ENCODE data around the gene SKOR2. TPM values are rescaled to one million over a fixed set of nuclear protein-coding genes. Genes with fewer than 3 reads are reported as not detected.

SKOR2 gene
- total RNA-seq, 1 experiment from 2014 or later = not detected

DNA sequence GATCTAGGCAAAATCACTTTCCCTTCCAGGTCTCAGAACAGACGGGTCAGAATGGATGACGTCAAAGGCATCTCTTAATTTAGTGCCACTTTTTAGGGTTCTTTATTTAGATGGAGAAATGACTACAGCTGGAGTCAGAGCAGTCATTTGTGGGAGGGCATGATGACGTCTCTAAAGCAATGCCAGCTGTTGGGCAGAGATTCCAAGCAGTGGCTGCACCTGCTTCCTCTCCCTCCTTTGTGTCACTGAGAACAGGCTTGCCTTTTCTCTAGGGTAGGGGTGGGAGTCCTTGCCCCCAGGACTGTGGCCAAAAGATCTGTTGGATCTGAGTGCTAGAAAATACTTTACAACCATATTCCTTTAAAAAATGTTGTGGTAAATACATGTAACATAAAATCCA lies 28.7 kb upstream of the SKOR2 start:
- ChIA-PET POLR2A (ENCODE audit: unreplicated experiment) (no interaction called here), CTCF (no interaction called here)
- Histone ChIP-seq H3K9me2 (ENCODE audit: insufficient read depth) (no peaks in the 10 kb centered on the region), H3K4me1 (replicated peaks; ENCODE audit: insufficient read depth) (no peaks in the 10 kb centered on the region), H3K79me2 (ENCODE audit: low read depth) (no peaks in the 10 kb centered on the region), H3K4me3 (no peak overlapping the region), H3K9me3 (ENCODE audit: insufficient read depth, low read depth) (no peaks in the 10 kb centered on the region), H3K27me3 (ENCODE audit: insufficient read depth, low read depth) (peaks cover 13% of the 10 kb centered on the region), H2AFZ (no peak overlapping the region), H3K36me3 (ENCODE audit: low read depth) (no peaks in the 10 kb centered on the region), H3K4me2 (no peak overlapping the region), H3K27ac (no peak overlapping the region), H3F3A (ENCODE audit: insufficient read depth, low read depth) (no peaks in the 10 kb centered on the region), H4K20me1 (ENCODE audit: insufficient read depth) (no peaks in the 10 kb centered on the region)
- no TSS peak for BruUV-seq (replicated peaks)
- no peak for TF ChIP-seq EZH2 (IDR thresholded peaks at IDR 0.05; ENCODE audit: low read depth)
- TF ChIP-seq, protein P1, sequence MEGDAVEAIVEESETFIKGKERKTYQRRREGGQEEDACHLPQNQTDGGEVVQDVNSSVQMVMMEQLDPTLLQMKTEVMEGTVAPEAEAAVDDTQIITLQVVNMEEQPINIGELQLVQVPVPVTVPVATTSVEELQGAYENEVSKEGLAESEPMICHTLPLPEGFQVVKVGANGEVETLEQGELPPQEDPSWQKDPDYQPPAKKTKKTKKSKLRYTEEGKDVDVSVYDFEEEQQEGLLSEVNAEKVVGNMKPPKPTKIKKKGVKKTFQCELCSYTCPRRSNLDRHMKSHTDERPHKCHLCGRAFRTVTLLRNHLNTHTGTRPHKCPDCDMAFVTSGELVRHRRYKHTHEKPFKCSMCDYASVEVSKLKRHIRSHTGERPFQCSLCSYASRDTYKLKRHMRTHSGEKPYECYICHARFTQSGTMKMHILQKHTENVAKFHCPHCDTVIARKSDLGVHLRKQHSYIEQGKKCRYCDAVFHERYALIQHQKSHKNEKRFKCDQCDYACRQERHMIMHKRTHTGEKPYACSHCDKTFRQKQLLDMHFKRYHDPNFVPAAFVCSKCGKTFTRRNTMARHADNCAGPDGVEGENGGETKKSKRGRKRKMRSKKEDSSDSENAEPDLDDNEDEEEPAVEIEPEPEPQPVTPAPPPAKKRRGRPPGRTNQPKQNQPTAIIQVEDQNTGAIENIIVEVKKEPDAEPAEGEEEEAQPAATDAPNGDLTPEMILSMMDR (conservative IDR thresholded peaks at IDR 0.05) = no peak
- intact Hi-C loops (cut with micrococcal nuclease; ENCODE audit: unreplicated experiment) = loop anchor here (5.0 kb wide), 1 partner anchor 178 kb away; no protein-coding TSS in a partner anchor
- DNase-seq = no peak

DNA sequence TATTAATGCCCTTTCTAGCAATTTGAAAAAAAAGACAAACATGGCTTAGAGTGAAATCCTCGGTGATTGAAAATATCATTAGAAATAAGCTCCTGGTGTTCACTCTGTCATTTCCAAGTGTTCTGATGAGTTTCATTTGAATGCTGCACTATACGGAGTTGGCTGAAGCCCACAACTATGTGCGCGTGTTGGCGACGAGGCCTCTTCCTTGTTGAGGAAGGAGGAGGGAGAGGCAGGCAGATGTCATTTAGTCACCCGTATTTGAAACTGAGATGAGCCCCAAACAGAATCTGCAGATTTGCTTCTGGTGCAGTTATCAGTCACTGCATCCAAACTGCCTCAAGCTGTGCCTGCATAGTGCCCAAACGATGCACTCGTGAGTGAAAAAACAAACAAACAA lies 23.5 kb upstream of the SKOR2 start:
- CTCF ChIA-PET = no interaction called here
- no peak for TF ChIP-seq EZH2 (IDR thresholded peaks at IDR 0.05; ENCODE audit: low read depth)
- TF ChIP-seq, protein P1 (conservative IDR thresholded peaks at IDR 0.05) = no peak

DNA sequence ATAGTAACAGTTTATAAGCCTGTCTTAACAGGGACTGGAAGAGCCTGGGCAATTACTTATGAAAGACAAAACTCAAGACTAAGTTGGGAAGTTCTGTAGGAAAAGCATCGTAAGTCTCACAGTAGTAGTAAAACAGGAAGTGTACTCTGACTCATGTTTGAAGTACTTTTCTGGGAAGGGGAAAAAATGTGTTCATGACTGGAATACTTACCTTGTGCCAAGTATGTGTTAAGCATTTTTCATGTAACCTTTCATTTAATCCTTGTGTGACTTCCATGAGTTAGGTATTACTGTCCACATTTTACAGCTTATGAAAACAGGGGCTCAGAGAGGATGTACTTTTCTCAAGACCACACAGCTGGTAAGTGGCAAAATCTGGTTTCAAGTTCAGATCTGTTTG lies 13.7 kb upstream of the SKOR2 start:
- POLR2A ChIA-PET (ENCODE audit: unreplicated experiment) = no interaction called here
- intact Hi-C loops (cut with micrococcal nuclease; ENCODE audit: unreplicated experiment) = no loop called here

More for the DNA sequence above, 23.5 kb upstream of the SKOR2 start:
- Histone ChIP-seq H3K36me3 (ENCODE audit: low read depth) (no peaks in the 10 kb centered on the region), H3K27ac (no peak overlapping the region), H3K79me2 (ENCODE audit: low read depth) (no peaks in the 10 kb centered on the region), H4K20me1 (ENCODE audit: insufficient read depth) (no peaks in the 10 kb centered on the region), H3K9me2 (ENCODE audit: insufficient read depth) (no peaks in the 10 kb centered on the region), H3F3A (ENCODE audit: insufficient read depth, low read depth) (no peaks in the 10 kb centered on the region), H3K4me1 (replicated peaks; ENCODE audit: insufficient read depth) (no peaks in the 10 kb centered on the region), H3K27me3 (ENCODE audit: insufficient read depth, low read depth) (peaks cover 36% of the 10 kb centered on the region), H2AFZ (no peak overlapping the region), H3K4me2 (no peak overlapping the region), H3K4me3 (no peak overlapping the region), H3K9me3 (ENCODE audit: insufficient read depth, low read depth) (no peaks in the 10 kb centered on the region)
- intact Hi-C loops (cut with micrococcal nuclease; ENCODE audit: unreplicated experiment) = no loop called here
- BruUV-seq (replicated peaks) = no TSS peak
- no peak for DNase-seq
- POLR2A ChIA-PET (ENCODE audit: unreplicated experiment) = no interaction called here

More for the DNA sequence above, 13.7 kb upstream of the SKOR2 start:
- DNase-seq = no peak
- no peaks in the 10 kb centered on the region for H4K20me1 ChIP-seq (ENCODE audit: insufficient read depth)
- no peaks in the 10 kb centered on the region for H3K4me1 ChIP-seq (replicated peaks; ENCODE audit: insufficient read depth)
- no peak for TF ChIP-seq EZH2 (IDR thresholded peaks at IDR 0.05; ENCODE audit: low read depth)
- TF ChIP-seq, protein P1 (conservative IDR thresholded peaks at IDR 0.05) = no peak
- H3K36me3 ChIP-seq (ENCODE audit: low read depth) = no peaks in the 10 kb centered on the region
- no peaks in the 10 kb centered on the region for H3K9me2 ChIP-seq (ENCODE audit: insufficient read depth)
- no TSS peak for BruUV-seq (replicated peaks)
- no peak overlapping the region for H3K4me3 ChIP-seq
- no peaks in the 10 kb centered on the region for H3K79me2 ChIP-seq (ENCODE audit: low read depth)
- no peaks in the 10 kb centered on the region for H3F3A ChIP-seq (ENCODE audit: insufficient read depth, low read depth)
- no peak overlapping the region for H2AFZ ChIP-seq
- H3K27ac ChIP-seq = no peak overlapping the region
- H3K4me2 ChIP-seq = no peak overlapping the region
- H3K27me3 ChIP-seq (ENCODE audit: insufficient read depth, low read depth) = peaks cover 16% of the 10 kb centered on the region
- H3K9me3 ChIP-seq (ENCODE audit: insufficient read depth, low read depth) = no peaks in the 10 kb centered on the region
- CTCF ChIA-PET = no interaction called here

All from PC-9 (cell line).